Caco-2 (cell line): ENCODE measurements around the gene BCAM. TPM values are rescaled to one million over a fixed set of nuclear protein-coding genes. Genes with fewer than 3 reads are reported as not detected.

ENCODE experiments used
- BruUV-seq: library from RNA; stranded (reverse); fragments of 400-500 nt; replicated peaks from 2 replicates; lab custom pipeline; 2021; lab: Mats Ljungman, UMichigan
- CTCF ChIA-PET: fragments of 300-600 bp; sonication (Branson Sonifier 250); formaldehyde crosslinking; loops from one replicate; lab custom pipeline; 2022; ENCODE audit warnings: antibody characterized with exemption; lab: Charles Lee
- POLR2A ChIA-PET: fragments of 300-600 bp; sonication (Branson Sonifier 250); formaldehyde crosslinking; loops from one replicate; lab custom pipeline; 2022; ENCODE audit warnings: antibody characterized with exemption; lab: Charles Lee
- DNase-seq, 2 experiments: peaks; one replicate each; pipeline versions ENCODE4 v3.0.0 to v3.0.0-alpha.2; 2020 to 2022
- H3K27me3 ChIP-seq: replicated peaks from 2 replicates; pipeline ENCODE4 v1.6.0; 2011; ENCODE audit warnings: low read length; ENCODE audit not compliant: control insufficient read depth, insufficient read depth
- H3K36me3 ChIP-seq: 2 replicates; pipeline ENCODE4 v1.5.1; 2011; ENCODE audit warnings: low read length; ENCODE audit not compliant: control insufficient read depth, insufficient read depth
- H3K4me1 ChIP-seq: fragments of 250-450 bp; sonication (Bioruptor Pico); 2 replicates; pipeline ENCODE4 v1.5.1; 2020; ENCODE audit warnings: mild to moderate bottlenecking
- H3K4me3 ChIP-seq: 2 replicates; pipeline ENCODE4 v1.5.1; 2011; ENCODE audit warnings: low read depth, mild to moderate bottlenecking, control low read depth, low read length
- H3K9me3 ChIP-seq: fragments of 250-450 bp; sonication (Bioruptor Pico); 2 replicates; pipeline ENCODE4 v1.5.1; 2020; ENCODE audit warnings: mild to moderate bottlenecking, moderate library complexity
- H3K27ac Mint-ChIP-seq: one replicate; pipeline ENCODE4 v1.8.0; 2022; ENCODE audit warnings: mixed read lengths; ENCODE audit not compliant: unreplicated experiment
- H3K27me3 Mint-ChIP-seq: one replicate; pipeline ENCODE4 v1.8.0; 2022; ENCODE audit warnings: mixed read lengths; ENCODE audit not compliant: insufficient read depth, unreplicated experiment
- H3K36me3 Mint-ChIP-seq: one replicate; pipeline ENCODE4 v1.8.0; 2022; ENCODE audit warnings: mild to moderate bottlenecking, mixed read lengths; ENCODE audit not compliant: insufficient read depth, unreplicated experiment
- H3K4me1 Mint-ChIP-seq: one replicate; pipeline ENCODE4 v1.8.0; 2022; ENCODE audit warnings: low read depth, mixed read lengths; ENCODE audit not compliant: unreplicated experiment
- H3K4me3 Mint-ChIP-seq: one replicate; pipeline ENCODE4 v1.8.0; 2022; ENCODE audit warnings: mild to moderate bottlenecking, moderate library complexity, mixed read lengths; ENCODE audit not compliant: unreplicated experiment
- H3K9me3 Mint-ChIP-seq: one replicate; pipeline ENCODE4 v1.8.0; 2022; ENCODE audit warnings: mixed read lengths; ENCODE audit not compliant: unreplicated experiment
- CTCF ChIP-seq, 2 experiments: fragments of 200-600 bp in 1 of 2; IDR thresholded peaks; 1 replicate in 1 of 2; 2 replicates in 1 of 2; pipeline versions ENCODE4 v1.5.1 to v1.8.0; 2011 to 2022; ENCODE audit warnings: antibody characterized with exemption in 1 of 2, control low read depth in 1 of 2, inconsistent platforms in 1 of 2, low read depth in 1 of 2, low read length in 1 of 2, mild to moderate bottlenecking in 1 of 2, moderate library complexity in 1 of 2; ENCODE audit not compliant: insufficient read depth in 1 of 2, severe bottlenecking in 1 of 2, unreplicated experiment in 1 of 2
- intact Hi-C: fragments of 100-400 bp; cut with micrococcal nuclease; formaldehyde crosslinking; loops from one replicate; pipeline ENCODE4 v1.10.0; 2022; ENCODE audit not compliant: unreplicated experiment
- total RNA-seq: library from RNA; stranded (reverse); gene quantifications from 2 replicates; pipeline ENCODE4 v1.2.3, GENCODE V29; 2022

BCAM gene
- total RNA-seq, 1 experiment from 2014 or later, result 244 TPM

GRCh38 chr19:44765033-44765948 lies 43.6 kb upstream of the BCAM start:
- ChIA-PET CTCF (interaction anchor here (0.5 to 1.6 kb wide), 5 partner anchors 41 to 195 kb away, joined by 3 to 9 read pairs (median 5); no protein-coding TSS in a partner anchor), POLR2A (interaction anchor here (0.6 kb wide), 1 partner anchor 38 kb away, joined by 6 read pairs; no protein-coding TSS in a partner anchor)
- peaks cover 4% of the 10 kb centered on the region; the same call in 1 of the 2 replicates for H3K4me1 ChIP-seq
- Mint-ChIP-seq H3K4me3 (no peak overlapping the region), H3K27me3 (no peaks in the 10 kb centered on the region), H3K36me3 (peaks cover under 1% of the 10 kb centered on the region), H3K9me3 (no peaks in the 10 kb centered on the region), H3K27ac (no peak overlapping the region), H3K4me1 (no peaks in the 10 kb centered on the region)
- intact Hi-C loops, result no loop called here
- no TSS peak for BruUV-seq
- H3K4me3 ChIP-seq, result no peak overlapping the region
- TF ChIP-seq CTCF (IDR thresholded peaks at IDR 0.05; ENCODE audit: insufficient read depth in 1 of 2, low read depth in 1 of 2, low read length in 1 of 2, severe bottlenecking in 1 of 2, unreplicated experiment in 1 of 2), result no peak
- no peaks in the 10 kb centered on the region for H3K9me3 ChIP-seq
- H3K27me3 ChIP-seq, result no peaks in the 10 kb centered on the region
- no peaks in the 10 kb centered on the region for H3K36me3 ChIP-seq
- no peak for DNase-seq

- Histone ChIP-seq H3K4me3 (no peak overlapping the region), H3K9me3 (no peaks in the 10 kb centered on the region), H3K4me1 (peaks cover 4% of the 10 kb centered on the region; the same call in 1 of the 2 replicates), H3K36me3 (no peaks in the 10 kb centered on the region), H3K27me3 (no peaks in the 10 kb centered on the region)
- TF ChIP-seq CTCF (IDR thresholded peaks at IDR 0.05; ENCODE audit: insufficient read depth in 1 of 2, low read depth in 1 of 2, low read length in 1 of 2, severe bottlenecking in 1 of 2, unreplicated experiment in 1 of 2), result no peak
- ChIA-PET POLR2A (no interaction called here), CTCF (interaction anchor here (0.5 to 1.6 kb wide), 5 partner anchors 42 to 195 kb away, joined by 3 to 9 read pairs (median 5); no protein-coding TSS in a partner anchor)
- Mint-ChIP-seq H3K27ac (no peak overlapping the region), H3K36me3 (peaks cover 5% of the 10 kb centered on the region), H3K4me3 (no peak overlapping the region), H3K4me1 (no peaks in the 10 kb centered on the region), H3K9me3 (no peaks in the 10 kb centered on the region), H3K27me3 (no peaks in the 10 kb centered on the region)
- intact Hi-C loops, result no loop called here
- DNase-seq, result no peak
- no TSS peak for BruUV-seq
Observed at GRCh38 chr19:44765949-44766335, 43.0 kb upstream of the BCAM start.

GRCh38 chr19:44767295-44768180 lies 41.4 kb upstream of the BCAM start:
- POLR2A ChIA-PET, result no interaction called here
- Mint-ChIP-seq H3K27ac (no peak overlapping the region), H3K36me3 (peaks cover 5% of the 10 kb centered on the region), H3K4me3 (no peak overlapping the region), H3K27me3 (no peaks in the 10 kb centered on the region), H3K9me3 (no peaks in the 10 kb centered on the region), H3K4me1 (no peaks in the 10 kb centered on the region)
- CTCF ChIA-PET, result interaction anchor here (0.6 to 1.5 kb wide), 4 partner anchors 18 to 44 kb away, joined by 3 to 6 read pairs (median 5); no protein-coding TSS in a partner anchor
- intact Hi-C loops, result no loop called here
- Histone ChIP-seq H3K27me3 (no peaks in the 10 kb centered on the region), H3K36me3 (no peaks in the 10 kb centered on the region), H3K9me3 (no peaks in the 10 kb centered on the region), H3K4me3 (no peak overlapping the region), H3K4me1 (peaks cover 4% of the 10 kb centered on the region; the same call in 1 of the 2 replicates)
- no peak for DNase-seq
- TF ChIP-seq CTCF (IDR thresholded peaks at IDR 0.05; ENCODE audit: insufficient read depth in 1 of 2, low read depth in 1 of 2, low read length in 1 of 2, severe bottlenecking in 1 of 2, unreplicated experiment in 1 of 2), result no peak
- no TSS peak for BruUV-seq
